HG02798 (cell line): Measurements from ENCODE around the gene TSPOAP1.
A peak's percentile ranks its signal among the peaks of the same experiment; 100 is the strongest.

Experiments used
- ATAC-seq: cut with Tn5 transposase; IDR thresholded peaks from one replicate; pipeline ENCODE4 v1.9.1; 2021; ENCODE audit warnings: mild to moderate bottlenecking; ENCODE audit not compliant: unreplicated experiment, poor library complexity

TSPOAP1 gene

DNA sequence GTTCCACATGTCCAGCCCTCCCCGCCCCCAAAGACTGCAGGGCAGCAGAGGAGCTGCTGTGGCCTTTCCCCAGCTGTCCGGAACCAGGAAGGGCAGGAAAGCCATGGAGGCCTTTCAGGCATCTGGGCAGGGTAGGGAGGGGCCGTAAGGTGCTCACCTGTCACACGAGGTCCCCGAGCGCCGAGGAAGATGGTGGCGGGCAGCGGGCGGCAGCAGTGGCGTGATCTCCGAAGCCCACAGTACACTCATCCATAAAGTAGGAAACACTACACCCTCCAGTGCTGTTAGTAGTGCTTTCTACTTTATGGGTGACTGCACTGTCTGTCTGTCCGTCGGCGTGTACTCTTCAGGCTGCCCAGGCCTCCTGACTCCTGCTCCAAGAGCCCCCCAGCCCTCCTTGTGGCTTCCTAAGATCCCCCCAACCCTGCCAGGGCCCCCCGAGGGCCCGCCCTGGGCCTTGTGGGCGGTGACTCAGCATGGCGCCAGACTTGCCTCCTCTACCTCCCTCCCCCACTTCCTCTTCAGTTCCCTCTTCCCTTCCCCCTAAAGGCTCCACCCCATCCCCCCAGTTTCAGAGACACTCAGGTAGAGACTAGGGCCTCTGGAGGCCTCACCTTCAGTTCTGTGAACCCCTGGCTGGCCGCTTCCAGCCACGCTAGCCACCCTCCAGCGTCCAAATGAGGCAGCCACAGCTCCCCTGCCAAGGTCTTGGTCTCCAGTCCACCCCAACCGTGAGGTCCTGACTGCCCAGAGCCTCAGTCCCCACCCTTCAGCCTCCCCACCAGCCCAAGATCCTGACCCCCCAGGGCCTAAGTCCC, 2.6 kb upstream of the TSPOAP1 start:
- ATAC-seq: no peak

DNA sequence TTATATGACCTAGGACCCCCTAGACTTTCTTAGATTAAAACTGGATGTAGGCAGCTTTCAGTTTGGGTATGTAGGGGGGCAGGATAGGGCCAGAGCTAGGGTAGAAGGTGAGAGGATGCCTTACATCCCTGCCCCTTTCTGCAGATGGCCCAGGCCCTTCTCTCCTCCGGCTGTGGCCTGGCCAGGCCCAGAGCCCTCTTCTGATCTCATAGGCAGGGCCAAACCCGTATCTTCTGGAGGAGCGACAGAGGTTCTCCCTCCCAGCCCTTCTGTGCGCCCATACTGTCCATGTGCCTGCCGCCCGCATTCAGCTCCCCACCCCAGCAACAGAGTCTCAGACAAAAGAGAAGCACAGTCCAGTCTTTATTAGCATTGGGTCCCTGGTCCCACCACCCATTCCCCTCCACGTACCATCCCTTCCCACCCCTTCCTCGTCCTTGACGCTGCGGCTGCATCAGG, 2.0 kb upstream of the TSPOAP1 start:
- ATAC-seq: no peak

- ATAC-seq: peak; percentile 10
Observed at GRCh38 chr17:58329810-58330537, 1.4 kb upstream of the TSPOAP1 start.

DNA sequence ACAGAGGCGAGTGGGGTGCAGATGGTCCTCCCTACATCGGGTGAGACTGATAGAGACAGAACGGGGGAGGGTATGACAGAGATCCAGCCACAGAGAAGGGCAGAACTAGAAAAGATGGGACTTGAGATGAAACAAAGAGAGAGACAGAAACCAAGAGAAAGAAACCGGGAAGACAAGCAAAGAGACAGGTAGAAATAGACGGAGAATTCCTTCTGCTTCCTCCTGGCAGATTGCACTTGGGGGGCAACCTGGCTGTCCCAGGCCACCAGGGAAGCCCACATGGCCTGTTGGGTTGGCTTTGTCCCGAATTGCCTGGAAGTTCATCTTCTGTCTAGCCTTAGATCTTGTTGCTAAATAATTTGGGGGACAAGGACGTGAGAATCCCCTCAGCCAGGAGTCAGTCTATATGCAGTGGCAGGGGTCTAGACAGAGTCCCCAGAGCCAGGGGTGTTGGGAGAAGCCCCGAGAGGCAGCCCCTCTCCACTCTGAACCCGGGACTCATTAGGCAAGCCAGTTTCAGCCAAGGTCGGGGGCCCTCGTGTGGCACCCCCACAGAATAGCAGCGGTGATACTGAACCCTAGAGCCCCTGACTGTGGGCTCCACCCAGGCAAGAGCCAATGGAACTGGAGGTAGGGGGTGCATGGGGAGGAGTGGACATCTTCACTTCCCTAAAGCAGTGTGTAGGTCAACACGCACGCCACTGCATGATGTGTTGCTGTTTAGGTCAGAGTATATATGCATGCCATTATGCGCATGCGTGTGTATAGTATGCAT, 627 bp upstream of the TSPOAP1 start:
- ATAC-seq: peak; percentile 50

DNA sequence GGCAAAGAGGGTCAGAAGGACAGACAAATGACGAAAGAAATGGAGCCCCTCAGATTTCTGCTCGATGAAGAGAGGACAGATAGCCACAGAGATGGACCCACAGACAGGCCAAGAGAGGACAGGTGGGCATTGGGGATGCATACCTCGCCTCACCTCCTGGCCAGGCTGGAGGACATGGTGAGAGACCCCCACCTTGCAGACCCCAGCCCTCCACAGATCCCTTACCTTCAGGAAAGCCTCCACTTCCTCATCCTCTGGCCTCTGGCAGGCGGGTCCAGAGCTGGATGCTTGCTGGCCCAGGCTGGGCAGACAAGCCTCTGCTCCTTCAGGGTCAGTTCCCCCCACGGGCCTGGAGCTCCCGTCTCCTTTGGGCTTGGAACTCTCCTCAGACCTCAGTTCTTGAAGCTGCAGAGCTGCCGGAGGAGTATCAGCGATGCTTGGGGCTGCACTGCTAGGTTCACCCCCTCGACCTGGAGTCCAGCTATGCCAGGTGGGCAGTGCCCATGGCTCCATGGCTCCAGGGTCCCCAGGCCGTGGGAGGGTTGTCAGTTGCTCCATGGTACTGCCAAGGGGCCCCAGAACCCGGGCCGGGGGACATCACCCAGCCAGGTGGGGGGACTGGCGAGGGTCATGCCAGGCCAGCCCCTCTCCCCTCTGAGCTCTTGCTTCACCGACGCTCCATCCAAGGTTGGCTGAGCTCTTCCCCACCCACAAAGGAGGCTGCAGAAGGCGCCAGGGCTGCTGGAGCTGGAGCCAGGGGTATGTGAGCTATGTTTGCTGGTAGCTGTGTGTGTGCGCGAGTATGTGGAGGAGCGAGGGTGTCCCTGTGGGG, 1.0 kb downstream of the TSPOAP1 start:
- ATAC-seq: no peak

DNA sequence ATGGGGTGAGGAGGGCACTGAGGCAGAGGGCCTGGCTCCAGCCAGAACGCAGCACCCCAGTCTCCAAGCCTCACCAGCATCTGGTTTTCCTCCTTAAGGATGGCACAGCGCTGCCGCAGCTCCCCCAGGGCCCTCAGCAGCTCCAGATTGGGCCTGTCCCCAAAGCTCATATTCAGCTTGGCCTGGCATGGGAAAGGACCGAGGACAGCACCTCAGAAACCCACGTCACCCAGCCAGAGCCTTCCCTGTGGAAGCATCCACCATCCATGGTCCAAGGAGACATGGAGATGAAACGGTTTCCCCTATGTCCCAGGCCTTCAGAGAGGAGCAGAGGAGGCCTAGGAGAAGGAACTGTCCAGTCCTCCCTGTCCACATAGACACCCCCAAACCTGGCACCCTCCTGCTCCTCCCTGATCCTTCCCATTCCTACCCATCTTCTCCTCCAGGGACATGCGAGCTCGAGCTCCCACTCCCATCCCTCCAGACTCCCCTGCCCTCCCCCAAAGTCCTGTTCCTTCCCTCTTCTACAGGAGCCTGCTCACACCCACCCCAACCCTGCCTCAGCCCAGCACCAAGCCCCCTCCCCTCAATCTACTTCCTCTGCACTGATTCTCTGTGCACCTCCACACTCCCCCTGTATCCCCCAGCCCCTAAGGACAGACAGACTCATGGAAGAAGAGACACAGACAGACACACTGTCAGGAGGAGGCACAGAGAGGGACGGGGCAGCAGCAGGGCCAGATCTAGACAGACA, 1.8 kb downstream of the TSPOAP1 start:
- no peak for ATAC-seq

DNA sequence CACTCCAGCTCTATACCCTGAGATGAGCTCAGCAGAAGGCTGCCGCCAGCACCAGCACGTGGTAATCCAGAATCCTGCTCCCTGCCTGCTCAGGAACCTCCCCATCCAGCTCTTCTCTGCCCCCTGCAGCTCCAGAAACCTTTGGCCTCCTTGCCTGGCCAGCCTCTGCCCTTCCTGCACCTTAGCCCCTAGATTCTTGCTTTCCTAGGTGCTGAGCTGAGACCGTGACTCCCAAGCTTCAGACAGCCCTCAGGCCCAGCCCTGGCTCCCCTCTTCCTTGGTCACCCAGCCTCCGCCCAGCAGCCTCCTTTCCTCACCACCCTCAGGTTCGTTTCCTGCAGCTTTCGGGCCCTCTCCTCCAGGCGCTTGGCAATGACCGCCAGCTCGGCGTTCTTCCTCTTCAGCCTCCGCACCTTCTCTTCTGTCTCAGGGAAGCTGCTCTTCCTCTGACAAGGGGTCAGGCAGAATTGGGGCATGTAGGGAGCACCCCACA, 2.6 kb downstream of the TSPOAP1 start:
- ATAC-seq: no peak

GRCh38 chr17:58325289-58325726, 3.3 kb downstream of the TSPOAP1 start:
- ATAC-seq: no peak

DNA sequence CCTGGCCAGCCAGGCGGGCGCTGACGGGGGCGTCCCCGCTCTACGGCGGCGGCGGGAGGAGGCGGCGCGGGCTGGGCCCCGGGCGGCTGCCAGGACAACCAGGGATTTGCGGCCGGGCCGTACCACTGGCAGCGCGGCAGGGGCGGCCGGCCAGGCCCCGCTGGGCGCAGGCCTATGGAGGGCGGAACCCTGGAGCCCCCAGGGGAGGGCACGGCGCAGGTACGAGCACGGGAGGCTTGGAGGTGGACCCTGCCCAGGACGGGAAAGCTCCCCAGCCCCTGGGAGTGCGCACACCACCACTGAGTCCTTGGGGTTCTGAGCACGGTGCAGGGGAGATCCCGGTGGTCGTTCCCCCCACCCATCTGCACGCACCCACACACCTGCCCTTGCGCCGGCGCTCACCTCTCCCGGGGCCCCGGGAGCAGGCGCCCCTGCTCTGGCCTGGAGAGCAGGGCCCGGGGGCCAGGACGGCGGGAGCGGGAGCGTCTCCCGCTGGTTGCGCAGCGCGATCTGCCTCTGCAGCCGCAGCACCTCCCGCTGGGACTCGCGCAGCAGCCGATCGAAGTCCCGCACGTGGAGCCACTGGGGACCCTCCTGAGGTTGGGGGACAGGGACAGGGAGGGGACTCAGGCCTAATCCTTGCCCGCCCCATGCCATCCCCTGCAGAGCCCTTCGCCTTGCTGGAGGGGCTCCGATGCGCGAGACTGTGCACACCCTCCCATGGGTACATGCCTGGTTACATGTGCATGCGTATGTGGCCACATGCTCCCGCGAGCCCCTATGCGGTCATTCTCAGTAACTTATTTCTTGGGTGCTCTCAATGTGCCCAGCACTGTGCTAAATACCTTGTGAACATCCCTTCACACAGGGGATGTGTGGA, 3.9 kb downstream of the TSPOAP1 start:
- no peak for ATAC-seq

- ATAC-seq: no peak
Observed at GRCh38 chr17:58324056-58324408, 4.6 kb downstream of the TSPOAP1 start.

DNA sequence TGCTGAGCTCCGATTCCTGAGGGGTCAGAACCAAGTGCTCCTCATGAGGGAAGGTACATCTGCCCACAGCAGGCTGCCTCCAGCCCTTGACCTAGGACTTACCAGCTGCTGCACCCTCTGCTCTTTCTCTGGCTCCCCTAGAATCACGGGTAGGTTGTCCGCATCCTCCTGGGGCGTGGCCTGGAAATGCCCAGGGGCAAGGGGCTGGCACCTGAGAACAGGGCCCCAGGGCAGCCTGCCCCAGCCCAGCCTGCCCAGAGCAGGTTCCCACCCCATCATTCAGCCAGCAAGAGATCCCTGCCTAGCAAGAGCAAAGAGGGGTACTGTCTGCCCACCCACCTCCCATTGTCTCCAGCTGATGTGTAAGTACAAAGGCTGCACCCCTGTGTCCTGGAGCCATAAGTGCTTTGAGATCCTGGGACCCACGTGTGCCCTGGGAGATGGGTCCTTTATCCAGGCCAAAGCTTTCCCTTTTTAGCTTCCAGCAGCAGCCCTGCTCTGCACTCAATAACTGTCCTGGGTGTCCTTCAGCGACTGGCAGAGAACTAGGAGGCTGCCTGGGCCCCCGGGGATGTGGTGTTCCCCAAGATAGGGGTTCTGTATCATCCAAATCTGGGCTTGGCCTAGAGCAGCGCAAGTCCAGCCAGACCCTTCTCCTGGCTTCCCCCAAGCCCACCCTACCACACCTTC, 5.1 kb downstream of the TSPOAP1 start:
- ATAC-seq: no peak

- no peak for ATAC-seq
Observed at GRCh38 chr17:58322581-58323185, 5.9 kb downstream of the TSPOAP1 start.

- ATAC-seq: no peak
Observed at GRCh38 chr17:58321571-58322525, 6.7 kb downstream of the TSPOAP1 start.

- ATAC-seq: no peak
Observed at GRCh38 chr17:58320570-58321323, 7.8 kb downstream of the TSPOAP1 start.

- ATAC-seq: no peak
Observed at GRCh38 chr17:58320163-58320558, 8.4 kb downstream of the TSPOAP1 start.
